Stimulated activated CD8-positive, alpha-beta memory T cell treated with anti-CD3 and anti-CD28 coated beads, Interleukin-7, amount 100 ng/mL, for 4 hours (primary cell): ENCODE results near the gene GPR153.
A peak's percentile ranks its signal among the peaks of the same experiment; 100 is the strongest.

Experiments
- DNase-seq, 2 donors: peaks; one replicate each; pipeline ENCODE4 v3.0.0-alpha.2; 2020; ENCODE audit warnings: low read depth in 2 of 2

Gene GPR153

GRCh38 chr1:6248932-6249738 is 11.8 kb downstream of the GPR153 start:
- no peak for DNase-seq

- DNase-seq: no peak
Observed at GRCh38 chr1:6248161-6248776, 12.6 kb downstream of the GPR153 start.

- DNase-seq: no peak
Observed at GRCh38 chr1:6247651-6248050, 13.2 kb downstream of the GPR153 start.

- peak; percentile 62 to 64 for DNase-seq
Observed at GRCh38 chr1:6246497-6247467, 14.1 kb downstream of the GPR153 start.

GRCh38 chr1:6245869-6246496 is 14.9 kb downstream of the GPR153 start:
- peak in 1 of 2 donors; percentile 7 for DNase-seq

GRCh38 chr1:6245086-6245868 is 15.6 kb downstream of the GPR153 start:
- peak; percentile 29 to 69 for DNase-seq

GRCh38 chr1:6244401-6245049 is 16.4 kb downstream of the GPR153 start:
- DNase-seq: no peak

GRCh38 chr1:6243993-6244392 is 16.9 kb downstream of the GPR153 start, which contains the start of gene HES3:
HES3 (plus strand) TSS chr1:6244179; CDS start chr1:6244366, 187 bp downstream.
- DNase-seq: no peak

GRCh38 chr1:6243053-6243834 is 17.7 kb downstream of the GPR153 start:
- DNase-seq: no peak

GRCh38 chr1:6241887-6242740 is 18.8 kb downstream of the GPR153 start:
- no peak for DNase-seq

- DNase-seq: no peak
Observed at GRCh38 chr1:6241107-6241886, 19.6 kb downstream of the GPR153 start.

GRCh38 chr1:6239950-6240768 is 20.7 kb downstream of the GPR153 start:
- no peak for DNase-seq

- DNase-seq: no peak
Observed at GRCh38 chr1:6239213-6239752, 21.6 kb downstream of the GPR153 start.

GRCh38 chr1:6237093-6237492 is 23.8 kb downstream of the GPR153 start:
- DNase-seq: no peak

GRCh38 chr1:6235296-6235677 is 25.6 kb downstream of the GPR153 start:
- no peak for DNase-seq

GRCh38 chr1:6234502-6235295 is 26.2 kb downstream of the GPR153 start:
- DNase-seq: no peak
